HepG2 (cell line): ENCODE measurements around the gene POU3F1. TPM values are rescaled to one million over a fixed set of nuclear protein-coding genes. Genes with fewer than 3 reads are reported as not detected.

ENCODE experiments used
- ATAC-seq: fragments of 200-7000 bp; cut with Tn5 transposase; 3 replicates; pipeline ENCODE4 v1.9.1; 2020; ENCODE audit warnings: mild to moderate bottlenecking, moderate library complexity
- Bru-seq: library from RNA; stranded (reverse); fragments of 400-500 nt; gene quantifications from one replicate; lab custom pipeline; 2021; lab: Mats Ljungman, UMichigan
- BruChase-seq, 2 experiments: library from RNA; stranded (reverse); fragments of 400-500 nt; gene quantifications; one replicate each; lab custom pipeline; 2021; lab: Mats Ljungman, UMichigan
- BruUV-seq: library from RNA; stranded (reverse); fragments of 400-500 nt; replicated peaks from 2 replicates; lab custom pipeline; 2021; lab: Mats Ljungman, UMichigan
- CTCF ChIA-PET: fragments of 300-600 bp; formaldehyde crosslinking; extraction: SDS; loops from one replicate; lab custom pipeline; 2021; ENCODE audit warnings: low total read pairs, inconsistent platforms, low intra/inter-chr PET ratio; lab: Yijun Ruan, JAX
- POLR2A ChIA-PET: fragments of 350-600 bp; sonication (Branson Sonifier 250); formaldehyde crosslinking; loops from one replicate; lab custom pipeline; 2020; ENCODE audit warnings: antibody characterized with exemption, inconsistent platforms; lab: Yijun Ruan, JAX
- DNase-seq: peaks from one replicate; pipeline ENCODE4 v3.0.0-alpha.2; 2015; ENCODE audit warnings: low spot score
- FAIRE-seq: peaks from 3 replicates; lab custom pipeline; 2011; peaks lifted over from hg19 to GRCh38; lab: Jason Lieb, UNC
- H2AFZ ChIP-seq: one replicate; pipeline ENCODE4 v1.6.1; 2011; ENCODE audit warnings: low read length, inconsistent platforms
- H3K27ac ChIP-seq: fragments of 300-600 bp; 3 replicates; pipeline ENCODE4 v1.8.0; 2011; ENCODE audit warnings: mixed run types, mild to moderate bottlenecking, mixed read lengths, low read length, inconsistent platforms; ENCODE audit not compliant: insufficient read depth; ENCODE audit errors: extremely low read length
- H3K27me3 ChIP-seq, 2 experiments: fragments of 200-600 bp in 1 of 2; 2 replicates in 1 of 2; 3 replicates in 1 of 2; pipeline versions ENCODE4 v1.6.0 to v1.8.0; 2011; ENCODE audit warnings: low read length in 2 of 2, mild to moderate bottlenecking in 2 of 2, moderate library complexity in 2 of 2, inconsistent platforms in 1 of 2; ENCODE audit not compliant: insufficient read depth in 2 of 2, control insufficient read depth in 1 of 2
- H3K36me3 ChIP-seq, 2 experiments: fragments of 200-600 bp in 1 of 2; replicated peaks in 1 of 2; 2 replicates in 1 of 2; 3 replicates in 1 of 2; pipeline versions ENCODE4 v1.5.1 to v1.8.0; 2011; ENCODE audit warnings: low read length in 2 of 2, inconsistent platforms in 1 of 2; ENCODE audit not compliant: insufficient read depth in 2 of 2, control insufficient read depth in 1 of 2
- H3K4me1 ChIP-seq: 2 replicates; pipeline ENCODE4 v1.5.1; 2012; ENCODE audit warnings: low read length, inconsistent platforms; ENCODE audit not compliant: insufficient read depth
- H3K4me2 ChIP-seq: 2 replicates; pipeline ENCODE4 v1.6.0; 2011; ENCODE audit warnings: low read depth, low read length, inconsistent platforms
- H3K4me3 ChIP-seq, 3 experiments: fragments of 200-600 bp in 1 of 3; sonication (generic), shearing (Covaris generic) in 1 of 3; replicated peaks in 1 of 3; 2 replicates each; pipeline ENCODE4 v1.5.1; 2011 to 2016; ENCODE audit warnings: low read length in 3 of 3, inconsistent platforms in 2 of 3, low read depth in 2 of 3, mild to moderate bottlenecking in 2 of 3, control low read depth in 1 of 3, mixed read lengths in 1 of 3; ENCODE audit not compliant: insufficient read depth in 1 of 3
- H3K79me2 ChIP-seq: one replicate; pipeline ENCODE4 v1.6.1; 2011; ENCODE audit warnings: low read length, inconsistent platforms; ENCODE audit not compliant: insufficient read depth
- H3K9ac ChIP-seq: 2 replicates; pipeline ENCODE4 v1.6.0; 2011; ENCODE audit warnings: mild to moderate bottlenecking, low read depth, low read length, inconsistent platforms; ENCODE audit not compliant: insufficient read depth
- H3K9me3 ChIP-seq: 2 replicates; pipeline ENCODE4 v1.5.1; 2012; ENCODE audit warnings: mild to moderate bottlenecking, low read length
- H4K20me1 ChIP-seq: 2 replicates; pipeline ENCODE4 v1.6.0; 2011; ENCODE audit warnings: inconsistent platforms, mild to moderate bottlenecking, low read length, moderate library complexity; ENCODE audit not compliant: insufficient read depth
- AHR ChIP-seq: IDR thresholded peaks from 2 replicates; pipeline ENCODE4 v1.6.1; 2018; ENCODE audit warnings: missing genetic modification reagents, missing compliant biosample characterization
- CENPBD1 ChIP-seq: sonication (generic); formaldehyde crosslinking; IDR thresholded peaks from 2 replicates; pipeline ENCODE4 v1.8.0; 2022; ENCODE audit warnings: missing genetic modification reagents, low read depth, mild to moderate bottlenecking, borderline replicate concordance
- CREBL2 ChIP-seq: sonication (generic); formaldehyde crosslinking; IDR thresholded peaks from 2 replicates; pipeline ENCODE4 v1.8.1; 2023; ENCODE audit warnings: missing genetic modification reagents, mild to moderate bottlenecking, borderline replicate concordance
- HMG20A ChIP-seq: IDR thresholded peaks from 2 replicates; pipeline ENCODE4 v1.6.1; 2016; ENCODE audit warnings: borderline replicate concordance
- NFE2L1 ChIP-seq: sonication (generic); formaldehyde crosslinking; IDR thresholded peaks from 2 replicates; pipeline ENCODE4 v1.4.0; 2020; ENCODE audit warnings: missing genetic modification reagents, mild to moderate bottlenecking, borderline replicate concordance
- NFIB ChIP-seq: sonication (generic); formaldehyde crosslinking; IDR thresholded peaks from 2 replicates; pipeline ENCODE4 v1.9.0; 2021; ENCODE audit warnings: missing genetic modification reagents, mild to moderate bottlenecking, borderline replicate concordance
- NKX3-1 ChIP-seq: sonication (generic); formaldehyde crosslinking; IDR thresholded peaks from 2 replicates; pipeline ENCODE4 v1.5.0; 2020; ENCODE audit warnings: missing genetic modification reagents
- SIX1 ChIP-seq: sonication (generic); formaldehyde crosslinking; IDR thresholded peaks from 2 replicates; pipeline ENCODE4 v1.4.0; 2020; ENCODE audit warnings: missing genetic modification reagents, borderline replicate concordance
- ZHX2 ChIP-seq, 2 experiments: sonication (generic) in 1 of 2; formaldehyde crosslinking in 1 of 2; IDR thresholded peaks; 2 replicates each; pipeline versions ENCODE4 v1.6.1 to v1.9.0; 2014 to 2022; ENCODE audit warnings: antibody characterized with exemption in 1 of 2, borderline replicate concordance in 1 of 2, inconsistent platforms in 1 of 2, low read depth in 1 of 2, missing genetic modification reagents in 1 of 2
- ZNF10 ChIP-seq: sonication (generic); formaldehyde crosslinking; IDR thresholded peaks from 2 replicates; pipeline ENCODE4 v1.4.0; 2020; ENCODE audit warnings: mild to moderate bottlenecking, low read depth, missing genetic modification reagents, borderline replicate concordance
- ZNF230 ChIP-seq: sonication (generic); formaldehyde crosslinking; IDR thresholded peaks from 2 replicates; pipeline ENCODE4 v1.4.0; 2020; ENCODE audit warnings: mild to moderate bottlenecking, missing genetic modification reagents
- ZNF431 ChIP-seq: sonication (generic); formaldehyde crosslinking; IDR thresholded peaks from 2 replicates; pipeline ENCODE4 v1.9.0; 2022; ENCODE audit warnings: missing genetic modification reagents, low read depth, mild to moderate bottlenecking, borderline replicate concordance
- WGBS: methylation state at CpG from one replicate; pipeline ENCODE4 v1.1.6; 2017; ENCODE audit warnings: low lambda C conversion rate; 5-methylcytosine and 5-hydroxymethylcytosine counted together
- in situ Hi-C: cut with HindIII; loops from 2 replicates; pipeline ENCODE4 v1.10.0; 2017; ENCODE audit warnings: low pct_unique_long_range_greater_than_20kb; ENCODE audit not compliant: extremely low pct_ligation_motif_present
- intact Hi-C: fragments of 100-400 bp; cut with micrococcal nuclease; formaldehyde crosslinking; loops from one replicate; pipeline ENCODE4 v1.10.0; 2022; ENCODE audit not compliant: unreplicated experiment
- long read RNA-seq, 2 experiments: library from RNA in 1 of 2; library from polyadenylated mRNA in 1 of 2; stranded (forward) in 1 of 2; unstranded in 1 of 2; transcript quantifications; one replicate each; pipeline ENCODE4 v2.0.0, GENCODE V29; 2019 to 2022
- polyA minus RNA-seq, 3 experiments: library from RNA; depleted of rRNA, polyadenylated mRNA; stranded (reverse); fragments of >200 nt; gene quantifications; 2 replicates each; pipeline ENCODE4 v1.2.3, GENCODE V29; 2011; ENCODE audit warnings: low replicate concordance in 1 of 3
- polyA plus RNA-seq, 8 experiments: library from polyadenylated mRNA; depleted of rRNA in 3 of 8; stranded (reverse) in 7 of 8; unstranded in 1 of 8; fragments of >200 nt; fragmentation: Illumina TruSeq in 4 of 8; extraction: Trizol in 4 of 8; gene quantifications; 2 replicates each; pipeline versions ENCODE4 v1.2.1 to v1.2.3, GENCODE V29; 2011 to 2016; ENCODE audit warnings: low read depth in 4 of 8, missing spikeins in 1 of 8, mixed read lengths in 1 of 8; ENCODE audit not compliant: insufficient read depth in 1 of 8
- total RNA-seq, 5 experiments: library from RNA; depleted of rRNA; stranded (reverse); fragments of >200 nt; fragmentation: Illumina TruSeq; extraction: Trizol; gene quantifications; 2 replicates each; pipeline ENCODE4 v1.2.3, GENCODE V29; 2016; ENCODE audit warnings: low read depth in 1 of 5

Gene POU3F1
- total RNA-seq (2016; rRNA removed; fragmentation: Illumina TruSeq; extraction: Trizol) (not detected in 2 replicates), polyA plus RNA-seq (2011; rRNA removed) (not detected in 2 replicates), polyA minus RNA-seq (2011; rRNA and poly(A)+ RNA removed; ENCODE audit: low replicate concordance) (0.07 TPM in 1 of 2 replicates, not detected in the other), Bru-seq, nascent RNA (percentile 17 among the genes with signal in this experiment), BruChase-seq, experiment 1, labeled RNA remaining after a 6-hour chase (not detected), BruChase-seq, experiment 2, labeled RNA remaining after a 2-hour chase (percentile 18 among the genes with signal in this experiment)
- total RNA-seq (2016; cell fraction: cytosol; rRNA removed; fragmentation: Illumina TruSeq; extraction: Trizol; ENCODE audit: low read depth) = not detected in 2 replicates
- total RNA-seq (2016; cell fraction: insoluble cytoplasmic fraction; rRNA removed; fragmentation: Illumina TruSeq; extraction: Trizol) = not detected in 2 replicates
- total RNA-seq (2016; cell fraction: membrane; rRNA removed; fragmentation: Illumina TruSeq; extraction: Trizol) = not detected in 2 replicates
- not detected in 2 replicates for total RNA-seq (2016; cell fraction: nucleus; rRNA removed; fragmentation: Illumina TruSeq; extraction: Trizol)
- polyA plus RNA-seq (2011; cell fraction: cytosol; rRNA removed) = not detected in 2 replicates
- polyA plus RNA-seq (2011; cell fraction: nucleus; rRNA removed) = not detected in 2 replicates
- polyA plus RNA-seq (2012) = not detected in 2 replicates
- not detected in 2 replicates for polyA plus RNA-seq (2016; cell fraction: cytosol; fragmentation: Illumina TruSeq; extraction: Trizol; ENCODE audit: low read depth)
- not detected in 2 replicates for polyA plus RNA-seq (2016; cell fraction: insoluble cytoplasmic fraction; fragmentation: Illumina TruSeq; extraction: Trizol; ENCODE audit: low read depth)
- polyA plus RNA-seq (2016; cell fraction: membrane; fragmentation: Illumina TruSeq; extraction: Trizol; ENCODE audit: low read depth) = not detected in 2 replicates
- not detected in 2 replicates for polyA plus RNA-seq (2016; cell fraction: nucleus; fragmentation: Illumina TruSeq; extraction: Trizol; ENCODE audit: insufficient read depth, low read depth)
- polyA minus RNA-seq (2011; cell fraction: cytosol; rRNA and poly(A)+ RNA removed) = not detected in 2 replicates
- polyA minus RNA-seq (2011; cell fraction: nucleus; rRNA and poly(A)+ RNA removed) = not detected in 2 replicates
- long read RNA-seq, experiment 1 = 0 reads
- long read RNA-seq, experiment 2 = 0 reads

- WGBS = 0% methylated on average over 13 of the region's 92 CpGs
- CTCF ChIA-PET = no interaction called here
- Histone ChIP-seq H2AFZ (no peak within 1 kb of the TSS), H3K36me3 (no peaks in the 10 kb centered on the region), H3K9me3 (no peaks in the 10 kb centered on the region), H3K4me2 (peak within 1 kb of the TSS; percentile 70), H3K9ac (no peak within 1 kb of the TSS), H3K27ac (no peak within 1 kb of the TSS), H4K20me1 (0 out of 2 replicates have a peak, but pooled peaks cover 2% of the 10 kb centered on the region), H3K4me3 (peak within 1 kb of the TSS; percentile 32 to 70 (median 59); a peak in 4 of 6 replicates), H3K79me2 (no peaks in the 10 kb centered on the region), H3K27me3 (peaks cover 13 to 68% of the 10 kb centered on the region in 2 experiments), H3K4me1 (peaks cover 18% of the 10 kb centered on the region)
- intact Hi-C loops (no loop called here), in situ Hi-C loops (no loop called here)
- ATAC-seq = no peak
- no peak for DNase-seq
- POLR2A ChIA-PET = interaction anchor here (1.3 kb wide), 1 partner anchor 34 kb away, joined by 3 read pairs; the partner anchor contains the start of gene UTP11
- no TSS peak for BruUV-seq
- FAIRE-seq = no peak
- TF ChIP-seq NKX3-1 (CRISPR knock-in tag) (no peak), ZNF431 (no peak), NFIB (CRISPR knock-in tag) (no peak), CREBL2 (CRISPR knock-in tag) (no peak), AHR (CRISPR knock-in tag) (no peak), NFE2L1 (no peak), SIX1 (no peak), CENPBD1 (no peak), ZNF230 (no peak), ZNF10 (CRISPR knock-in tag) (no peak), ZHX2 (IDR thresholded peaks at IDR 0.05; ENCODE audit: low read depth) (no peak), ZHX2 (CRISPR knock-in tag; IDR thresholded peaks at IDR 0.05; ENCODE audit: borderline replicate concordance) (no peak), HMG20A (CRISPR knock-in tag) (no peak)
Observed at GRCh38 chr1:38046333-38046883, at the start of gene POU3F1. POU3F1 (minus strand) TSS chr1:38046793; CDS start chr1:38046743, 50 bp downstream.
